Gastrocnemius medialis (tissue), 4 donors: ENCODE data around the gene GALNT2.

ENCODE experiments used
- POLR2A ChIP-seq, 2 donors: fragments of 450-650 bp; IDR thresholded peaks; one replicate each; pipeline ENCODE4 v1.6.1; 2017; ENCODE audit warnings: antibody characterized with exemption in 2 of 2, mild to moderate bottlenecking in 2 of 2, moderate library complexity in 2 of 2
- TF ChIP-seq, protein P1 (sequence below), 5 experiments: fragments of 450-650 bp in 3 of 5; fragments of 200-600 bp in 2 of 5; sonication (generic) in 2 of 5; IDR thresholded peaks in 4 of 5; conservative IDR thresholded peaks in 1 of 5; 1 replicate in 4 of 5; 2 replicates in 1 of 5; pipeline ENCODE4 v1.5.1; 2016 to 2019; ENCODE audit warnings: antibody characterized with exemption in 5 of 5, mild to moderate bottlenecking in 3 of 5, moderate library complexity in 3 of 5

DNA sequence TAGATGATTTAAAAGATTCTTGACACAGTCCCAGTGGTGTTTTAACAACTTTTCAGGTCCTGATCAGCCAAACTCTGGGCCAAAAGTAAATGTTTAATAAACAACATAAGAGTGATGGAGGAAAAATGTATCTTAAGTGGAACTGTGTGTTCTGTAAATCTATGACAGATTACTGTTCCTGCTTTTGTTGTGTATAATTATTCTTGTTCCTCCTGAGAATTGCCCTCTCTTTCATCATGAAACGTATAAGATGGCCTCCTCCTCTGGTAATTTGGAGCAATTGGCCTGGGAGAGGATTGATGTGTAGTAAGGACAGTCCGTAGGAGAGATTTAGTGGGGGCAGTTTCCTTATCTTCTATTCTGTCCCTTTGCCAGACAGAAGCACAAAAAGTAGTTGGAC lies 34.5 kb downstream of the GALNT2 start:
- TF ChIP-seq, protein P1, sequence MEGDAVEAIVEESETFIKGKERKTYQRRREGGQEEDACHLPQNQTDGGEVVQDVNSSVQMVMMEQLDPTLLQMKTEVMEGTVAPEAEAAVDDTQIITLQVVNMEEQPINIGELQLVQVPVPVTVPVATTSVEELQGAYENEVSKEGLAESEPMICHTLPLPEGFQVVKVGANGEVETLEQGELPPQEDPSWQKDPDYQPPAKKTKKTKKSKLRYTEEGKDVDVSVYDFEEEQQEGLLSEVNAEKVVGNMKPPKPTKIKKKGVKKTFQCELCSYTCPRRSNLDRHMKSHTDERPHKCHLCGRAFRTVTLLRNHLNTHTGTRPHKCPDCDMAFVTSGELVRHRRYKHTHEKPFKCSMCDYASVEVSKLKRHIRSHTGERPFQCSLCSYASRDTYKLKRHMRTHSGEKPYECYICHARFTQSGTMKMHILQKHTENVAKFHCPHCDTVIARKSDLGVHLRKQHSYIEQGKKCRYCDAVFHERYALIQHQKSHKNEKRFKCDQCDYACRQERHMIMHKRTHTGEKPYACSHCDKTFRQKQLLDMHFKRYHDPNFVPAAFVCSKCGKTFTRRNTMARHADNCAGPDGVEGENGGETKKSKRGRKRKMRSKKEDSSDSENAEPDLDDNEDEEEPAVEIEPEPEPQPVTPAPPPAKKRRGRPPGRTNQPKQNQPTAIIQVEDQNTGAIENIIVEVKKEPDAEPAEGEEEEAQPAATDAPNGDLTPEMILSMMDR (IDR thresholded peaks at IDR 0.05 in 4 of 5, conservative IDR thresholded peaks at IDR 0.05 in 1 of 5), result no peak
- TF ChIP-seq POLR2A (IDR thresholded peaks at IDR 0.05), result no peak
